ENCODE data around the gene ANKRD12. TPM values are rescaled to one million over a fixed set of nuclear protein-coding genes. Genes with fewer than 3 reads are reported as not detected.

ANKRD12 gene
- total RNA-seq, 1 experiment from 2014 or later: 23.5 TPM

DNA sequence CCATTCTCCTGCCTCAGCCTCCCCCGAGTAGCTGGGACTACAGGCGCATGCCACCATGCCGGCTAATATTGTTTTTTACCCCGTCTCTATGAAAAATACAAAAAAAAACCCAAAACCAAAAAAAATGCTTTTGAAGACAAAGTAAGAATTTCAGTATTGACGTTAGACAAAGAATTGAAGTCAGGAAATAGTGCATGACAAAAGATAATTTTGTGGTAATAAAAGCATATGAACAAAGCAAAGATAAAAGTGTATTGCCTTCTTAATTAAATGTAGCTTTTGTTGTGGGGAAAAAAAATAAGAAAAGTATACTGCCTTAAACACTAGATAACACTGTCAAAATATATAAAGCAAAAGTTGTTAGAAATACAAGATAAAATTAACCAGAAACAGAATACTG, 86.8 kb downstream of the ANKRD12 start:
- Histone ChIP-seq H3K9ac (ENCODE audit: low read length) (no peak overlapping the region), H3K9me3 (ENCODE audit: control insufficient read depth in 1 of 2, insufficient read depth in 1 of 2, low read depth in 1 of 2, low read length in 2 of 2) (no peaks in the 10 kb centered on the region), H3K9me2 (ENCODE audit: insufficient read depth) (no peaks in the 10 kb centered on the region), H4K20me1 (ENCODE audit: insufficient read depth) (no peaks in the 10 kb centered on the region), H2AFZ (ENCODE audit: low read depth, low read length, poor library complexity, severe bottlenecking) (no peak overlapping the region), H3K4me1 (ENCODE audit: control insufficient read depth in 1 of 2, insufficient read depth in 2 of 2, low read length in 2 of 2) (no peaks in the 10 kb centered on the region), H3K36me3 (ENCODE audit: control insufficient read depth in 1 of 2, insufficient read depth in 2 of 2, low read length in 2 of 2) (peaks cover 3 to 8% of the 10 kb centered on the region in 2 experiments; a peak in 2 of 4 replicates), H3K4me3 (replicated peaks in 1 of 2; ENCODE audit: low read depth in 1 of 2, low read length in 2 of 2) (no peak overlapping the region), H3K4me2 (ENCODE audit: low read length) (no peak overlapping the region), H3K27me3 (ENCODE audit: insufficient read depth, low read length) (no peaks in the 10 kb centered on the region), H3K27ac (ENCODE audit: low read depth, low read length) (no peak overlapping the region), H3K79me2 (ENCODE audit: insufficient read depth, low read length) (no peaks in the 10 kb centered on the region)
- no peak for ATAC-seq
- no peak for DNase-seq (ENCODE audit: low read depth, low spot score)
- TF ChIP-seq ELF1 (IDR thresholded peaks at IDR 0.05; ENCODE audit: borderline replicate concordance, low read depth) (no peak), TCF7L2 (IDR thresholded peaks at IDR 0.05; ENCODE audit: borderline replicate concordance, extremely low read depth, insufficient read depth, insufficient read length) (no peak), JUND (IDR thresholded peaks at IDR 0.05) (no peak), EZH2 (IDR thresholded peaks at IDR 0.05) (no peak), EZH2phosphoT487 (IDR thresholded peaks at IDR 0.05; ENCODE audit: borderline replicate concordance) (no peak), ZNF274 (IDR thresholded peaks at IDR 0.05; ENCODE audit: low read depth, low read length) (no peak), FOSL1 (IDR thresholded peaks at IDR 0.05; ENCODE audit: low read depth) (no peak), YY1 (IDR thresholded peaks at IDR 0.05; ENCODE audit: extremely low read depth, insufficient replicate concordance, low read depth, low read length) (no peak), CEBPB (IDR thresholded peaks at IDR 0.05; ENCODE audit: low read depth) (no peak), POLR2A (IDR thresholded peaks at IDR 0.05; ENCODE audit: borderline replicate concordance, extremely low read depth, insufficient read depth, insufficient read length) (no peak), RAD21 (IDR thresholded peaks at IDR 0.05; ENCODE audit: low read depth) (no peak), POLR2AphosphoS5 (IDR thresholded peaks at IDR 0.05; ENCODE audit: low read depth, low read length) (no peak), SRF (IDR thresholded peaks at IDR 0.05; ENCODE audit: low read depth) (no peak), SIN3A (IDR thresholded peaks at IDR 0.05; ENCODE audit: low read depth) (no peak), EGR1 (IDR thresholded peaks at IDR 0.05; ENCODE audit: low read depth) (no peak)
- TF ChIP-seq, protein P1, sequence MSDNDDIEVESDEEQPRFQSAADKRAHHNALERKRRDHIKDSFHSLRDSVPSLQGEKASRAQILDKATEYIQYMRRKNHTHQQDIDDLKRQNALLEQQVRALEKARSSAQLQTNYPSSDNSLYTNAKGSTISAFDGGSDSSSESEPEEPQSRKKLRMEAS (IDR thresholded peaks at IDR 0.05): no peak
- TF ChIP-seq, protein P2, sequence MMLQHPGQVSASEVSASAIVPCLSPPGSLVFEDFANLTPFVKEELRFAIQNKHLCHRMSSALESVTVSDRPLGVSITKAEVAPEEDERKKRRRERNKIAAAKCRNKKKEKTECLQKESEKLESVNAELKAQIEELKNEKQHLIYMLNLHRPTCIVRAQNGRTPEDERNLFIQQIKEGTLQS (IDR thresholded peaks at IDR 0.05): no peak
- TF ChIP-seq, protein P3, sequence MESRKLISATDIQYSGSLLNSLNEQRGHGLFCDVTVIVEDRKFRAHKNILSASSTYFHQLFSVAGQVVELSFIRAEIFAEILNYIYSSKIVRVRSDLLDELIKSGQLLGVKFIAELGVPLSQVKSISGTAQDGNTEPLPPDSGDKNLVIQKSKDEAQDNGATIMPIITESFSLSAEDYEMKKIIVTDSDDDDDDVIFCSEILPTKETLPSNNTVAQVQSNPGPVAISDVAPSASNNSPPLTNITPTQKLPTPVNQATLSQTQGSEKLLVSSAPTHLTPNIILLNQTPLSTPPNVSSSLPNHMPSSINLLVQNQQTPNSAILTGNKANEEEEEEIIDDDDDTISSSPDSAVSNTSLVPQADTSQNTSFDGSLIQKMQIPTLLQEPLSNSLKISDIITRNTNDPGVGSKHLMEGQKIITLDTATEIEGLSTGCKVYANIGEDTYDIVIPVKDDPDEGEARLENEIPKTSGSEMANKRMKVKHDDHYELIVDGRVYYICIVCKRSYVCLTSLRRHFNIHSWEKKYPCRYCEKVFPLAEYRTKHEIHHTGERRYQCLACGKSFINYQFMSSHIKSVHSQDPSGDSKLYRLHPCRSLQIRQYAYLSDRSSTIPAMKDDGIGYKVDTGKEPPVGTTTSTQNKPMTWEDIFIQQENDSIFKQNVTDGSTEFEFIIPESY (IDR thresholded peaks at IDR 0.05; ENCODE audit: extremely low read depth, insufficient replicate concordance, low read length): no peak
- no TSS peak for BruUV-seq (replicated peaks)
- POLR2A ChIA-PET: no interaction called here
- intact Hi-C loops (cut with micrococcal nuclease): loop anchor here (5.0 kb wide), 1 partner anchor 49 kb away; no protein-coding TSS in a partner anchor
- CTCF ChIA-PET: no interaction called here
- RAD21 ChIA-PET (ENCODE audit: low non-redundant PET in 1 of 2, low total read pairs in 2 of 2, uncharacterized antibody in 2 of 2, unreplicated experiment in 2 of 2): no interaction called here
